ENCODE data around the gene GNAT1. TPM values are rescaled to one million over a fixed set of nuclear protein-coding genes. Genes with fewer than 3 reads are reported as not detected.

The GNAT1 gene
- total RNA-seq, 1 experiment from 2014 or later: not detected

DNA sequence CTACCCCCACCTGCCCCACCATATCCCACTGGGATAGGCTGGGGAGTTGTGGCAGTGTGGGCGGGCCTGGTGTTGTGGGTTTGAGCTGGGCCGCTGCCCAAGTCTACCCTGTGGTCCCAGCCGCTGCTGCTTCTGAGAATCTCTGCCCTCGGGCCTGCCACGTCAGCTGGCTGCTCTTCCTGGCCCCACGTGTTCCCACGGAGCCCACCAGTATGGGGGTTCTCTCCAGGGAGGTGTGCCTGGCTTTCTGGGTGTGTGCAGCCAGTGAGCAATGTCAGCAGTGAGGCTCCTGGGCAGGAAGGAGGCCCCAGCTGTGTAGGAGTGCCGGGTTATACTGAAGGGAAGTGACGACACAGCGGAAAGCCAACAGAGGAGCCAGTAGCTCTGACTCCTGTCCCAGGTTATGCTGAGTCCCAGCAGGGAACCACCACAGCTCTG, 55.1 kb downstream of the GNAT1 start:
- H4K91ac ChIP-seq (ENCODE audit: insufficient read length, low read depth, low read length): no peak overlapping the region

More for the DNA sequence above, 55.1 kb downstream of the GNAT1 start:
- H3K36me3 Mint-ChIP-seq (ENCODE audit: insufficient read depth in 1 of 3, low read depth in 3 of 3): peaks cover 8 to 33% (median 29%) of the 10 kb centered on the region in 3 experiments
- H2BK15ac ChIP-seq (ENCODE audit: low read depth, low read length): no peak overlapping the region
- peak overlapping the region in 1 of 2 experiments; percentile 49; a peak in 2 of 5 replicates for H3K4me3 Mint-ChIP-seq
- H3K14ac ChIP-seq (ENCODE audit: insufficient read depth, low read length): peak overlapping the region; percentile 51
- peak overlapping the region; percentile 90 to 94 (median 92) for H3K27ac Mint-ChIP-seq
- no peak overlapping the region for H2BK20ac ChIP-seq (ENCODE audit: low read depth, low read length, poor library complexity, severe bottlenecking)
- no CpG with 5 or more reads among the region's 10 CpGs for WGBS (ENCODE audit: extremely low coverage, insufficient read length, low lambda C conversion rate)
- peaks cover 51 to 60% of the 10 kb centered on the region in 2 experiments for H3K4me1 Mint-ChIP-seq
- H3K4me1 ChIP-seq (ENCODE audit: insufficient read depth, low read length): peaks cover 9% of the 10 kb centered on the region; the same call in 1 of the 2 replicates
- no peak overlapping the region for H3K56ac ChIP-seq (ENCODE audit: insufficient read length, low read depth, low read length)
- H4K20me1 ChIP-seq (ENCODE audit: control insufficient read depth, insufficient read depth, insufficient read length): peaks cover 3% of the 10 kb centered on the region
- no peak overlapping the region for H3K4me2 ChIP-seq (ENCODE audit: insufficient read depth, insufficient read length, low read length)
- H3K9me3 ChIP-seq (ENCODE audit: control insufficient read depth, low read depth, low read length): no peaks in the 10 kb centered on the region
- H3K9ac ChIP-seq (ENCODE audit: extremely low read depth, insufficient read length, low read length): no peak overlapping the region
- H2BK120ac ChIP-seq (ENCODE audit: low read depth, low read length, poor library complexity, severe bottlenecking): no peak overlapping the region
- H3K27me3 ChIP-seq (ENCODE audit: insufficient read depth, low read length): no peaks in the 10 kb centered on the region
- H3K27ac ChIP-seq (ENCODE audit: insufficient read length, low read depth, low read length): no peak overlapping the region
- peaks cover 26% of the 10 kb centered on the region; the same call in 1 of the 2 replicates for H3K79me2 ChIP-seq (ENCODE audit: insufficient read depth, low read length)
- H3K23ac ChIP-seq (ENCODE audit: insufficient read length, low read depth, low read length): no peak overlapping the region
- TF ChIP-seq, protein P1, sequence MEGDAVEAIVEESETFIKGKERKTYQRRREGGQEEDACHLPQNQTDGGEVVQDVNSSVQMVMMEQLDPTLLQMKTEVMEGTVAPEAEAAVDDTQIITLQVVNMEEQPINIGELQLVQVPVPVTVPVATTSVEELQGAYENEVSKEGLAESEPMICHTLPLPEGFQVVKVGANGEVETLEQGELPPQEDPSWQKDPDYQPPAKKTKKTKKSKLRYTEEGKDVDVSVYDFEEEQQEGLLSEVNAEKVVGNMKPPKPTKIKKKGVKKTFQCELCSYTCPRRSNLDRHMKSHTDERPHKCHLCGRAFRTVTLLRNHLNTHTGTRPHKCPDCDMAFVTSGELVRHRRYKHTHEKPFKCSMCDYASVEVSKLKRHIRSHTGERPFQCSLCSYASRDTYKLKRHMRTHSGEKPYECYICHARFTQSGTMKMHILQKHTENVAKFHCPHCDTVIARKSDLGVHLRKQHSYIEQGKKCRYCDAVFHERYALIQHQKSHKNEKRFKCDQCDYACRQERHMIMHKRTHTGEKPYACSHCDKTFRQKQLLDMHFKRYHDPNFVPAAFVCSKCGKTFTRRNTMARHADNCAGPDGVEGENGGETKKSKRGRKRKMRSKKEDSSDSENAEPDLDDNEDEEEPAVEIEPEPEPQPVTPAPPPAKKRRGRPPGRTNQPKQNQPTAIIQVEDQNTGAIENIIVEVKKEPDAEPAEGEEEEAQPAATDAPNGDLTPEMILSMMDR (conservative IDR thresholded peaks at IDR 0.05): peak; percentile 23; the same call in 2 of the 3 replicates
- no peaks in the 10 kb centered on the region for H3K9me3 Mint-ChIP-seq
- H3K79me1 ChIP-seq (ENCODE audit: insufficient read depth, low read depth, low read length, poor library complexity, severe bottlenecking): peaks cover 14% of the 10 kb centered on the region
- no peak overlapping the region for H2BK12ac ChIP-seq (ENCODE audit: insufficient read length, low read depth, low read length)
- H3K27me3 Mint-ChIP-seq (ENCODE audit: low read depth): no peaks in the 10 kb centered on the region
- no peaks in the 10 kb centered on the region for H3K23me2 ChIP-seq (ENCODE audit: insufficient read length, low read depth, low read length, poor library complexity, severe bottlenecking)
- no peak overlapping the region for H3T11ph ChIP-seq (ENCODE audit: low read length)
- H4K5ac ChIP-seq (ENCODE audit: insufficient read length, low read depth, low read length): no peak overlapping the region
- H3K18ac ChIP-seq (ENCODE audit: insufficient read length, low read depth, low read length): peak overlapping the region; percentile 64
- peak; percentile 63 for DNase-seq
- no peak overlapping the region for H2AFZ ChIP-seq (ENCODE audit: low read length)
- no peak overlapping the region for H2AK5ac ChIP-seq (ENCODE audit: insufficient read length, low read length)
- H3K4ac ChIP-seq (ENCODE audit: low read depth, low read length): no peak overlapping the region
- H4K8ac ChIP-seq (replicated peaks; ENCODE audit: insufficient read length, low read depth, low read length): no peak overlapping the region
- no peak overlapping the region for H2BK5ac ChIP-seq (ENCODE audit: insufficient read length, low read length)

Small RNAs within 50 kb of the gene (microRNA-seq; reads per million reads assigned to microRNA genes)
- gene MIR566 (ENCODE audit: borderline microRNAs expressed): not detected
- not detected for gene MIR5787 (ENCODE audit: borderline microRNAs expressed)

Other genes starting within 250 kb of the GNAT1 start
- 110 and 123 TPM in 2 replicates for gene RBM5, start 102.7 kb upstream of the GNAT1 start, total RNA-seq (2021)
- gene SEMA3F, start 36.3 kb upstream of the GNAT1 start, total RNA-seq (2021): 11.9 and 14.3 TPM in 2 replicates
- gene SLC38A3, start 13.7 kb downstream of the GNAT1 start, total RNA-seq (2021): 1.4 and 3.2 TPM in 2 replicates
- gene GNAI2, start 44.6 kb downstream of the GNAT1 start, total RNA-seq (2021): 210 and 218 TPM in 2 replicates
- 4.4 and 6.4 TPM in 2 replicates for gene SEMA3B, start 77.5 kb downstream of the GNAT1 start, total RNA-seq (2021)
- gene LSMEM2, start 87.5 kb downstream of the GNAT1 start, total RNA-seq (2021): 0.24 and 0.50 TPM in 2 replicates
- gene IFRD2, start 100.8 kb downstream of the GNAT1 start, total RNA-seq (2021): 107 and 109 TPM in 2 replicates
- gene HYAL3, start 107.8 kb downstream of the GNAT1 start, total RNA-seq (2021): 2.3 and 3.1 TPM in 2 replicates
- gene NAA80, start 107.8 kb downstream of the GNAT1 start, total RNA-seq (2021): 4.9 and 6.0 TPM in 2 replicates
- gene HYAL1, start 112.0 kb downstream of the GNAT1 start, total RNA-seq (2021): 2.0 and 2.2 TPM in 2 replicates
- 51.9 and 57.6 TPM in 2 replicates for gene HYAL2, start 131.1 kb downstream of the GNAT1 start, total RNA-seq (2021)
- gene TUSC2, start 136.6 kb downstream of the GNAT1 start, total RNA-seq (2021): 33.5 and 35.5 TPM in 2 replicates
- gene RASSF1, start 149.2 kb downstream of the GNAT1 start, total RNA-seq (2021): 15.1 and 15.8 TPM in 2 replicates
- 0.61 and 1.4 TPM in 2 replicates for gene ZMYND10, start 154.1 kb downstream of the GNAT1 start, total RNA-seq (2021)
- 23.0 and 23.4 TPM in 2 replicates for gene NPRL2, start 159.2 kb downstream of the GNAT1 start, total RNA-seq (2021)
- 16.8 and 19.0 TPM in 2 replicates for gene CYB561D2, start 159.3 kb downstream of the GNAT1 start, total RNA-seq (2021)
- 32.3 and 34.0 TPM in 2 replicates for gene TMEM115, start 167.9 kb downstream of the GNAT1 start, total RNA-seq (2021)